SU-DHL-6 (cell line): ENCODE results near the gene AACS.

ENCODE experiments used
- EZH2phosphoT487 ChIP-seq: fragments of 200-600 bp; sonication (generic), shearing (Covaris generic); conservative IDR thresholded peaks from 2 replicates; pipeline ENCODE4 v1.6.1; 2018; ENCODE audit warnings: mild to moderate bottlenecking, antibody characterized with exemption, low read length, moderate library complexity, mixed read lengths
- TF ChIP-seq, protein P1 (sequence below): fragments of 200-600 bp; sonication (generic); IDR thresholded peaks from one replicate; pipeline ENCODE4 v1.5.1; 2017; ENCODE audit warnings: antibody characterized with exemption, mild to moderate bottlenecking, low read length, moderate library complexity; ENCODE audit not compliant: insufficient read depth, poor library complexity, severe bottlenecking

DNA sequence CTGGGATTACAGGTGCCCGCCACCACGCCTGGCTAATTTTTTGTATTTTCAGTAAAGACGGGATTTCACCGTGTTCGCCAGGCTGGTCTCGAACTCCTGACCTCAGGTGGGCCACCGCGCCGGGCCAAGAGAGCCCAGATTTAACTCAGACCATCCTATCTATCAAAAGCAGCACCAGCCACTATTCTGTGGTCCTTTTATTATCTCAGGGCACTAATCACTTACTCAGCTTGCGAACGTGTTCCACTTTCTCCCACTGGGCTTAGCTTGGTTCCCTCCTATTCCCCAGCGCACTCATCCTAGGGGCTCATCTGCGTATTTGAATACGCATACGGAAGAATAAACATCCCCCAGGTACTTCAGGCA is 16.2 kb upstream of the AACS start:
- TF ChIP-seq EZH2phosphoT487, result no peak
- TF ChIP-seq, protein P1, sequence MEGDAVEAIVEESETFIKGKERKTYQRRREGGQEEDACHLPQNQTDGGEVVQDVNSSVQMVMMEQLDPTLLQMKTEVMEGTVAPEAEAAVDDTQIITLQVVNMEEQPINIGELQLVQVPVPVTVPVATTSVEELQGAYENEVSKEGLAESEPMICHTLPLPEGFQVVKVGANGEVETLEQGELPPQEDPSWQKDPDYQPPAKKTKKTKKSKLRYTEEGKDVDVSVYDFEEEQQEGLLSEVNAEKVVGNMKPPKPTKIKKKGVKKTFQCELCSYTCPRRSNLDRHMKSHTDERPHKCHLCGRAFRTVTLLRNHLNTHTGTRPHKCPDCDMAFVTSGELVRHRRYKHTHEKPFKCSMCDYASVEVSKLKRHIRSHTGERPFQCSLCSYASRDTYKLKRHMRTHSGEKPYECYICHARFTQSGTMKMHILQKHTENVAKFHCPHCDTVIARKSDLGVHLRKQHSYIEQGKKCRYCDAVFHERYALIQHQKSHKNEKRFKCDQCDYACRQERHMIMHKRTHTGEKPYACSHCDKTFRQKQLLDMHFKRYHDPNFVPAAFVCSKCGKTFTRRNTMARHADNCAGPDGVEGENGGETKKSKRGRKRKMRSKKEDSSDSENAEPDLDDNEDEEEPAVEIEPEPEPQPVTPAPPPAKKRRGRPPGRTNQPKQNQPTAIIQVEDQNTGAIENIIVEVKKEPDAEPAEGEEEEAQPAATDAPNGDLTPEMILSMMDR, result no peak
